Ishikawa (cell line): ENCODE measurements around the gene PPM1E.

Experiments used
- CEBPB ChIP-seq: IDR thresholded peaks from 2 replicates; pipeline ENCODE4 v1.6.1; 2012
- CREB1 ChIP-seq: IDR thresholded peaks from 2 replicates; pipeline ENCODE4 v1.6.1; 2012; ENCODE audit warnings: low read depth
- EGR1 ChIP-seq: IDR thresholded peaks from 2 replicates; pipeline ENCODE4 v1.6.1; 2012
- EP300 ChIP-seq: IDR thresholded peaks from 2 replicates; pipeline ENCODE4 v1.6.1; 2012; ENCODE audit warnings: borderline replicate concordance
- FOXM1 ChIP-seq: IDR thresholded peaks from 2 replicates; pipeline ENCODE4 v1.6.1; 2012; ENCODE audit warnings: low read depth, borderline replicate concordance
- NFIC ChIP-seq: IDR thresholded peaks from 2 replicates; pipeline ENCODE4 v1.6.1; 2012
- RAD21 ChIP-seq: IDR thresholded peaks from 2 replicates; pipeline ENCODE4 v1.6.1; 2012; ENCODE audit warnings: low read depth
- TAF1 ChIP-seq: IDR thresholded peaks from 2 replicates; pipeline ENCODE4 v1.6.1; 2012; ENCODE audit warnings: low read depth, mild to moderate bottlenecking
- TCF12 ChIP-seq: IDR thresholded peaks from 2 replicates; pipeline ENCODE4 v1.6.1; 2012; ENCODE audit warnings: low read depth
- TEAD4 ChIP-seq: IDR thresholded peaks from 2 replicates; pipeline ENCODE4 v1.6.1; 2012
- USF1 ChIP-seq: IDR thresholded peaks from 2 replicates; pipeline ENCODE4 v1.6.1; 2012
- YY1 ChIP-seq: IDR thresholded peaks from 2 replicates; pipeline ENCODE4 v1.6.1; 2012; ENCODE audit warnings: low read depth
- ZBTB7A ChIP-seq: IDR thresholded peaks from 2 replicates; pipeline ENCODE4 v1.6.1; 2012; ENCODE audit warnings: low read depth
- TF ChIP-seq, protein P1 (sequence below): IDR thresholded peaks from 2 replicates; pipeline ENCODE4 v1.6.1; 2012; ENCODE audit warnings: low read depth, mild to moderate bottlenecking
- TF ChIP-seq, protein P2 (sequence below): IDR thresholded peaks from 2 replicates; pipeline ENCODE4 v1.6.1; 2012

PPM1E gene

DNA sequence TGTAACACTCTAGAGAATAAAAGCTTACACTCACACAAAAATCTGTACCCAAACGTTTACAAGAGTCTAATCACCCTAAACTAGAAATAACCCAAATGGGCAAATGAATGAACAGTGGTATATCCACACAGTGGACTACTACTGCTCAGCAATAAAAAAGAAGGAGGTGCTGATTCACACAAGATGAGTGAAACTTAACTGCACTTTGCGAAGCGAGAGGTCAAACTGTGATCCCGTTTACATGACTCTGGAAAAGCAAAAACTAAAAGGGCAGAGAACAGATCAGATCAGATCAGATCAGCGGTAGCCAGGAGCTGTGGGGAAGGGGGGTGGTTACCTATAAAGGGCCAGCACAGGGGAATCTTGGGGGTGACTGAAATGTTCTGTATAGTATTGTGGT, 237.7 kb downstream of the PPM1E start:
- TF ChIP-seq YY1 = no peak
- TF ChIP-seq CEBPB = no peak
- TF ChIP-seq EP300 = no peak
- no peak for TF ChIP-seq ZBTB7A
- no peak for TF ChIP-seq TEAD4
- TF ChIP-seq, protein P1, sequence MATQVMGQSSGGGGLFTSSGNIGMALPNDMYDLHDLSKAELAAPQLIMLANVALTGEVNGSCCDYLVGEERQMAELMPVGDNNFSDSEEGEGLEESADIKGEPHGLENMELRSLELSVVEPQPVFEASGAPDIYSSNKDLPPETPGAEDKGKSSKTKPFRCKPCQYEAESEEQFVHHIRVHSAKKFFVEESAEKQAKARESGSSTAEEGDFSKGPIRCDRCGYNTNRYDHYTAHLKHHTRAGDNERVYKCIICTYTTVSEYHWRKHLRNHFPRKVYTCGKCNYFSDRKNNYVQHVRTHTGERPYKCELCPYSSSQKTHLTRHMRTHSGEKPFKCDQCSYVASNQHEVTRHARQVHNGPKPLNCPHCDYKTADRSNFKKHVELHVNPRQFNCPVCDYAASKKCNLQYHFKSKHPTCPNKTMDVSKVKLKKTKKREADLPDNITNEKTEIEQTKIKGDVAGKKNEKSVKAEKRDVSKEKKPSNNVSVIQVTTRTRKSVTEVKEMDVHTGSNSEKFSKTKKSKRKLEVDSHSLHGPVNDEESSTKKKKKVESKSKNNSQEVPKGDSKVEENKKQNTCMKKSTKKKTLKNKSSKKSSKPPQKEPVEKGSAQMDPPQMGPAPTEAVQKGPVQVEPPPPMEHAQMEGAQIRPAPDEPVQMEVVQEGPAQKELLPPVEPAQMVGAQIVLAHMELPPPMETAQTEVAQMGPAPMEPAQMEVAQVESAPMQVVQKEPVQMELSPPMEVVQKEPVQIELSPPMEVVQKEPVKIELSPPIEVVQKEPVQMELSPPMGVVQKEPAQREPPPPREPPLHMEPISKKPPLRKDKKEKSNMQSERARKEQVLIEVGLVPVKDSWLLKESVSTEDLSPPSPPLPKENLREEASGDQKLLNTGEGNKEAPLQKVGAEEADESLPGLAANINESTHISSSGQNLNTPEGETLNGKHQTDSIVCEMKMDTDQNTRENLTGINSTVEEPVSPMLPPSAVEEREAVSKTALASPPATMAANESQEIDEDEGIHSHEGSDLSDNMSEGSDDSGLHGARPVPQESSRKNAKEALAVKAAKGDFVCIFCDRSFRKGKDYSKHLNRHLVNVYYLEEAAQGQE = no peak
- TF ChIP-seq RAD21 = no peak
- no peak for TF ChIP-seq NFIC
- TF ChIP-seq USF1 = no peak
- no peak for TF ChIP-seq CREB1
- no peak for TF ChIP-seq FOXM1
- no peak for TF ChIP-seq TCF12
- TF ChIP-seq TAF1 = no peak
- TF ChIP-seq, protein P2, sequence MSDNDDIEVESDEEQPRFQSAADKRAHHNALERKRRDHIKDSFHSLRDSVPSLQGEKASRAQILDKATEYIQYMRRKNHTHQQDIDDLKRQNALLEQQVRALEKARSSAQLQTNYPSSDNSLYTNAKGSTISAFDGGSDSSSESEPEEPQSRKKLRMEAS = no peak

GRCh38 chr17:58995247-58995940, 239.7 kb downstream of the PPM1E start:
- TF ChIP-seq TAF1 (no peak), EGR1 (no peak), USF1 (no peak), TEAD4 (no peak), CEBPB (no peak), TCF12 (no peak), RAD21 (no peak), CREB1 (no peak), ZBTB7A (no peak), NFIC (no peak), FOXM1 (no peak)
- TF ChIP-seq, protein P2 = no peak
- TF ChIP-seq, protein P1 = no peak

DNA sequence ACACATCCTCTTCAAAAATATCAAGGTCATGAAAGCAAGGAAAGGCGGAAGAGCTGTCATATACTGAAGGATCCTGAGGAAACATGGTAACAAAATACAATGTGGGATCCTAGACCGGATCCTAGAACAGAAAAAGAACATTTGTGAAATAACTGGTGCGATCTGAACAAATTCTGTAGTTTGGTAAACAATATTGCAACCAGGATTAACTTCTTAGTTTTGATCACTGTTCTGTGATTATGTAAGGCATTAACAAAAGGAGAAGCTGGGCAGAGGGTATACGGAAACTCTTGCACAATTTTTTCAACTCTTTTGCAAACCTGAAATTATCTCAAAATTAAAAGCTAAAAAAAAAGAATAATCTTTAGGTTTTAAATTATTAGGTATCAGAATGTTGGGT, 241.3 kb downstream of the PPM1E start:
- TF ChIP-seq FOXM1 (no peak), RAD21 (no peak), CREB1 (no peak), TAF1 (no peak), ZBTB7A (no peak), TCF12 (no peak), TEAD4 (no peak), EP300 (no peak), CEBPB (no peak), USF1 (no peak), EGR1 (no peak), NFIC (no peak), YY1 (no peak)
- TF ChIP-seq, protein P1 = no peak
- TF ChIP-seq, protein P2 = no peak
